Testis (tissue), 3 donors: ENCODE measurements around the gene SWSAP1. TPM values are rescaled to one million over a fixed set of nuclear protein-coding genes. Genes with fewer than 3 reads are reported as not detected.
"Not testable (repeated sequence)": the region's sequence is repeated elsewhere in the genome, so short reads cannot be mapped to it uniquely, and the experiment has no call there.

Experiments
- DNase-seq: peaks from one replicate; pipeline ENCODE4 v3.0.0-alpha.2; 2019
- H3K27ac ChIP-seq, 2 donors: fragments of 200-600 bp; sonication (generic); one replicate each; pipeline ENCODE4 v1.5.1; 2019
- H3K27me3 ChIP-seq: fragments of 200-600 bp; sonication (generic); one replicate; pipeline ENCODE4 v1.5.1; 2019
- H3K36me3 ChIP-seq: fragments of 200-600 bp; sonication (generic); one replicate; pipeline ENCODE4 v1.5.1; 2017; ENCODE audit warnings: low read depth; ENCODE audit errors: missing control alignments
- H3K4me1 ChIP-seq: fragments of 200-600 bp; sonication (generic); one replicate; pipeline ENCODE4 v1.5.1; 2019
- H3K4me3 ChIP-seq, 2 donors: fragments of 200-600 bp; sonication (generic); one replicate each; pipeline ENCODE4 v1.5.1; 2017 to 2019
- H3K9me3 ChIP-seq: fragments of 200-600 bp; sonication (generic); one replicate; pipeline ENCODE4 v1.5.1; 2017
- CTCF ChIP-seq, 3 experiments: fragments of 450-650 bp in 2 of 3; fragments of 200-600 bp in 1 of 3; sonication (generic) in 1 of 3; IDR thresholded peaks; one replicate each; pipeline ENCODE4 v1.5.1; 2016 to 2019; ENCODE audit warnings: antibody characterized with exemption in 3 of 3, mild to moderate bottlenecking in 2 of 3, moderate library complexity in 1 of 3
- POLR2A ChIP-seq: fragments of 450-650 bp; IDR thresholded peaks from one replicate; pipeline ENCODE4 v1.6.1; 2017; ENCODE audit warnings: antibody characterized with exemption, mild to moderate bottlenecking, moderate library complexity
- WGBS, 2 donors: methylation state at CpG; one replicate each; pipeline ENCODE4 v1.1.5; 2018; 5-methylcytosine and 5-hydroxymethylcytosine counted together
- intact Hi-C: fragments of 100-400 bp; cut with DNase I; formaldehyde crosslinking; loops from one replicate; pipeline ENCODE4 v1.15.1; 2023; ENCODE audit warnings: low total_unique reads
- polyA plus RNA-seq: library from polyadenylated mRNA; stranded (reverse); fragments of 350-450 nt; fragmentation: Illumina TruSeq; extraction: RNeasy Lipid Tissue Mini Kit (QIAGEN cat#74804); gene quantifications from one replicate; pipeline ENCODE4 v1.2.3, GENCODE V29; 2014; ENCODE audit warnings: low read depth, low replicate concordance; ENCODE audit not compliant: insufficient read depth
- total RNA-seq, 2 donors: library from RNA; depleted of rRNA; stranded (reverse); fragments of >200 nt; gene quantifications; one replicate each; pipeline ENCODE4 v1.2.3, GENCODE V29; 2016

The SWSAP1 gene
- total and polyA plus RNA-seq, 3 donors from 2014 or later: 4.9 to 7.0 (median 6.5) TPM

GRCh38 chr19:11338121-11338520 lies 36.3 kb upstream of the SWSAP1 start:
- Histone ChIP-seq H3K27ac (no peak overlapping the region), H3K36me3 (no peaks in the 10 kb centered on the region)
- intact Hi-C loops: no loop called here

GRCh38 chr19:11338569-11339253 lies 35.8 kb upstream of the SWSAP1 start:
- DNase-seq: no peak
- no peaks in the 10 kb centered on the region for H3K9me3 ChIP-seq
- no peak for TF ChIP-seq POLR2A
- no peak for TF ChIP-seq CTCF (IDR thresholded peaks at IDR 0.05)
- H3K27me3 ChIP-seq: no peaks in the 10 kb centered on the region
- peaks cover 13% of the 10 kb centered on the region for H3K4me1 ChIP-seq
- H3K27ac ChIP-seq: peak overlapping the region; percentile 52 to 76
- H3K4me3 ChIP-seq: peak overlapping the region; percentile 61 to 65
- H3K36me3 ChIP-seq: no peaks in the 10 kb centered on the region
- 27 to 37% methylated on average over 19 to 21 of the region's 21 CpGs for WGBS, 2 donors
- intact Hi-C loops: no loop called here

More at GRCh38 chr19:11338121-11338520, 36.3 kb upstream of the SWSAP1 start:
- Histone ChIP-seq H3K4me3 (no peak overlapping the region), H3K9me3 (no peaks in the 10 kb centered on the region), H3K4me1 (peaks cover 13% of the 10 kb centered on the region), H3K27me3 (no peaks in the 10 kb centered on the region)
- no peak for DNase-seq
- TF ChIP-seq CTCF (IDR thresholded peaks at IDR 0.05) (no peak), POLR2A (no peak)
- WGBS, 2 donors: 88 to 89% methylated on average over 7 of the region's 7 CpGs

GRCh38 chr19:11339254-11340098 lies 35.0 kb upstream of the SWSAP1 start, which contains the start of gene RAB3D:
RAB3D (minus strand) TSS chr19:11339657; CDS start chr19:11337399, 2,258 bp downstream.
- Histone ChIP-seq H3K36me3 (no peaks in the 10 kb centered on the region), H3K4me1 (peaks cover 13% of the 10 kb centered on the region), H3K27ac (peak within 1 kb of the TSS; percentile 52 to 76), H3K4me3 (peak within 1 kb of the TSS; percentile 61 to 65), H3K27me3 (no peaks in the 10 kb centered on the region), H3K9me3 (no peaks in the 10 kb centered on the region)
- DNase-seq: peak; percentile 91
- TF ChIP-seq CTCF (IDR thresholded peaks at IDR 0.05) (no peak), POLR2A (no peak)
- intact Hi-C loops: no loop called here
- WGBS, 2 donors: 6 to 9% methylated on average over 32 to 53 of the region's 53 CpGs

- intact Hi-C loops, H3K27me3 ChIP-seq, DNase-seq, H3K9me3 ChIP-seq, H3K36me3 ChIP-seq, H3K27ac ChIP-seq: not testable (repeated sequence)
- WGBS, 2 donors: 68 to 82% methylated on average over 8 of the region's 8 CpGs
- peaks cover 17% of the 10 kb centered on the region for H3K4me1 ChIP-seq
- peak overlapping the region in 1 of 2 donors; percentile 65 for H3K4me3 ChIP-seq
These were observed 34.4 kb upstream of the SWSAP1 start for GRCh38 chr19:11340099-11340467.

- no peak for TF ChIP-seq CTCF (IDR thresholded peaks at IDR 0.05)
- no peak for TF ChIP-seq POLR2A
- Histone ChIP-seq H3K4me3 (no peak overlapping the region), H3K4me1 (peaks cover 23% of the 10 kb centered on the region), H3K27ac (no peak overlapping the region), H3K36me3 (no peaks in the 10 kb centered on the region), H3K9me3 (no peaks in the 10 kb centered on the region), H3K27me3 (no peaks in the 10 kb centered on the region)
- WGBS, 2 donors: 93 to 98% methylated on average over 3 of the region's 3 CpGs
- no peak for DNase-seq
- intact Hi-C loops: no loop called here
These were observed 32.0 kb upstream of the SWSAP1 start for GRCh38 chr19:11342429-11342828.
